A172 (cell line): ENCODE measurements around the gene FRMD4B. TPM values are rescaled to one million over a fixed set of nuclear protein-coding genes. Genes with fewer than 3 reads are reported as not detected.

ENCODE experiments used
- DNase-seq: peaks from one replicate; pipeline ENCODE4 v3.0.0-alpha.2; 2015; ENCODE audit warnings: low spot score
- total RNA-seq: library from RNA; depleted of rRNA; stranded (reverse); fragments of >200 nt; shearing (Covaris generic); gene quantifications from 2 replicates; pipeline ENCODE4 v1.2.3, GENCODE V29; 2014; rRNA removed

Gene FRMD4B
- 1.2 and 1.6 TPM in 2 replicates for total RNA-seq

DNA sequence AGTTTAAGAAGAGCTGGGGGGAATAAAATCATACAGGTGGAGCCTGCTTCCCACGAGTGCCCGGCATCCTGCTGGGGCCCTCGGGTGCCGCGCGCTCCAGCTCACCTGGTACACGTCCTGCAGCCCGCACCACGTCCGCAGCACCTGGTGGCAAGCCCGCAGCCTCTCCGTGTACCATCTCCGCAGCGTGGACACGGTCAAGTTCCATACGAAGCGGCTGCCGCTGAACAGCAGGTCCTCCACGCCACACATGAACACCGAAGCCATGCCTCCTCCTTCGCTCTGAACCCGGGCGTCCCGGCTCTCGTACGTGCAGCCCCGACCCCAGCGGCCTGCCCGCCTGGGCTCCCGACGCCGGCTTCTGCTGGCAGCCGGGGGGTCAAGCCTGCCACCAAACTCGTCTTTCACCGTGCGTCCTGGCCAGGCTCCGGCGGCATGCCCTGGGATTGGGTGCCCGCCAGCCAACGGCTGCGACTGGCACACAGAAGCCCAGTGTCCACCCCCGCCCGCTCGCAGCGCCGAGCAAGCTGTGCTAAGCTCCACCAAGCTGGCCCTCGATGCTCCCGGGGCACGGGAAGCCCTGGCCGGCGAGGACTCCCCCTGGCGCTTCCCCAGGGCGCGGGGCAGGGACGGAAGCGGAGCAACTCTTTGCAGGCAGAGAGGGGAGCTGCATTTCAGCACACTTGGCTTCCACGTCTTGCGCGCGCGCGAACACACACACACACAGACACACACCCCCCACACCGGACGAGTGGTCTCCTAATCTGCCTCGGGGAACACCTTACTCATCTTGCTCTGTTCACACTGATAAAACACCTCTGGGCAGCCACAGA is at the start of gene FRMD4B:
Gene FRMD4B (minus strand): TSS at position 366 of the 833 bp plus-strand sequence. CDS start 99 bp downstream, at position 267.
- DNase-seq, result peak; percentile 27

DNA sequence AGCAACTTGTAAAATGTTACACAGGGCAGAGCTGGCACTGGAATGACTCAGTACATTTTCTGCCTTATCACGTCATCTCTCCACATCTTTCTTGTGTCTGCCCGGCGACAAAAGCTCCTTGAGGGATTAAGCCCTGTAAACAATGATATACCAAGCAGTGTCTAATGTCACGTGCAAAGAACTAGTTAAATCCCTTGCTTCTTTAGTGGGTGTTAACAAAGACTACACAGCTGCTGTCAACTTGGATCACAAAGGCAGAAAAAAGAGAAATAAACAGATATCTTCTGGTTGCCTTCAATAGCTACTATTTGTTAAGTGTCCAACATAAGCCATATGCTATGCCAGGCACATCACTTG is 48.1 kb upstream of the FRMD4B start:
- DNase-seq, result peak; percentile 66

DNA sequence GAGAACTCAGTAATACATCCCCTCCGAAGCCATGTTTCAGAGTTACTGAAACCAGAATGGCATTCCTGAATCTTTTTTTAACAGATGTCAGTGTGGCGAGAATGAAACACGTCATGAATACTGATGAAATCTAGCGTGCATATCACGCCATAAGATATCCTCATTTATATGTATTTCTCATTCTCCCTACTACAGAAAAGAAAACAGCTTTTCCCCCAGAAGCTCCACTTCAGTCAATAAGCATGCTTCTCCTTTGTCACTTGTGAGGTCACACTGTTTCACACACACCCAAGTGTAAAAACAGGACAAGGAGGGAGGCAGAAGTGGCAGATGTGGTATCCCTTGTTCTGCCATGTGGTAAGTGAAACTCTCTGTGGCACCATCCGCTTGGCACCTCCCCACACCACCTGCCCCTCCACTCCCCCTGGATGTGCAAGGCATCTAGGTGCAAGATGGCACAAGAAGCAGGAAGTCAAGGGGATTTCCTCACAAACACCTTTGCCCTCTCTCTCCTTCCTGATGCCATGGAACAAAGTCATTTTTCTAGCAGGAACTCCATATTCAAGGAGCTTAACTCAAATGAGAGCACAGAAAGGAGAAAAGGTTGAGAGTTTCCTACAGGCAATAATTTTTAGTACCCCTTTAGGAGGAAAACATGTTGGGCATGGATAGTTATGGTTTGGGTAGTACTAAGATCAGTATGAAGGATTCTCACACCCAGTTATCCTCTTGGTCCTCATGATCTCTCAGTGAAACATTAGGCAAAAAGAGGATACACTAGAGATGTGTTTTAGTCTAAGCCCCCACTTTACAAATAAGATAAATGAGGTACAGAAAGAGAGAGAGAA is 47.5 kb upstream of the FRMD4B start:
- DNase-seq, result no peak

DNA sequence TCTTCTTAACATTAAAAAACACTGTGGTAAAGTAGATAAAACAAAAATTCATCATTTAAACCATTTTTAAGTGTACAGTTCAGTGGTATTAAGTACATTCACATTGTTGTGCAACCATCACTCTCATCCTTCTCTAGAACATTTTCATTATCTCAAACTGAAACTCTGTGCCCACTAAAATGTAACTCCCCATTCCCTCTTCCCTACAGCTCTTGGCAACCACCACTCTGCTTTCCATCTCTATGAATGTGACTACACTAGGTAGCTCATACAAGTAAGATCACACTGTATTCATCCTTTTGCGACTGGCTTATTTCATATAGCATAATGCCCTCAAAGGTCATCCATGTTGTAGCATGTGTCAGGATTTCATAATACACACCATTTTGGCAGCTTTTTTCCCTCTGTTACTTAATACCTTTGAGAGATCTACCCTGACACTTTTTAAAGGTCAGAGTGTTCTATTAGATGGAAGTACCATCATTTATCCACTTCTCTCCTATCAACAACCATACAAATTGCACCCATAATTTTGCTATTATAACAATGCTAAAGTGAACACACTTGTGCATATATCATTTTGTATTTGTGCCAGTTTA is 42.9 kb upstream of the FRMD4B start:
- no peak for DNase-seq

DNA sequence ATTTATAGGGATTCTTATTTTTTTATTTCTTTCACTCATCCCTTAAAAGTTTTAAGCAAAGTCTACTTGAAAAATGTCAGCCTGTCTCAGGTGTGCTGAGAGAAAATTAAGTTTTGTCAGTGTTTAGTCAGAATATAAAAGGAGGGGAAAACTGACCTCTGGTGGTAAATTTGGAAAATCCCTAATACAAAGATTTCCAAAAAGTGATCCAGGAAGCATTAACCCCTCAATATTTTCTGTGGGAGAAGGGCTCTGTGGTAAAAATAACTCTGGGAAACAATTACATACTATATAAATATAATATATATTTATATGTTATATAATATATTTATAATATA is 41.0 kb upstream of the FRMD4B start:
- DNase-seq, result no peak

DNA sequence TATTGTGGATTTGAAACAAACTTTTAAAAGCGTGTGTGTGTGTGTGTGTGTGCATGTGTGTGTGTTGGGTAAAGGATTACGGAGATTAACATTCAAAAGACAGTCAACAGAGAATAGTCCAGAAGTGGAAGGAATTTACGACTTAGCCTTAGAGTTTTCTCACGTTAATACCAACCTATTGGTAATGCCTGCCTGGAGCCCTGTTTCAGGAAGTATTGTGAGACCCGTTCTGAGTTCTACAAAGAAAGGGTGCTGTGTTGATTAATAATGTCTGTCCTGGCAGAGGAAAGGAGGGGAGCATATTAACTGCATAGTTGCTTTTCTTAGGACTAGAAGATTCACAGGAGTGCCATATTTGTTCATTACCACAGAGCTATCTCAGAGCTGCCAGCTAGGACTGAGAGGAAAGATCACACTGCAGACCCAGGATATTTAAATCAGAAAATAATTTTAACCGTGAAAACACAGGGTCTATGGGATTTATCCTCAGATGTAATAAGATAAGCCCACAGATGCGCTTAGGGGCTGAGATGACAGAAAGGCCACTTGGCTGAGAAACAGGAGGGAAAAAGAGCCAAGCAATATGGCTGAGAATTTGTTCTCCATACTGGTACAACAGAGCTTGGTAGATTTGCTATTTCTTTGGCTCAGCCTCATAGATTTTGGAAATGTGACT is 40.5 kb upstream of the FRMD4B start:
- no peak for DNase-seq

DNA sequence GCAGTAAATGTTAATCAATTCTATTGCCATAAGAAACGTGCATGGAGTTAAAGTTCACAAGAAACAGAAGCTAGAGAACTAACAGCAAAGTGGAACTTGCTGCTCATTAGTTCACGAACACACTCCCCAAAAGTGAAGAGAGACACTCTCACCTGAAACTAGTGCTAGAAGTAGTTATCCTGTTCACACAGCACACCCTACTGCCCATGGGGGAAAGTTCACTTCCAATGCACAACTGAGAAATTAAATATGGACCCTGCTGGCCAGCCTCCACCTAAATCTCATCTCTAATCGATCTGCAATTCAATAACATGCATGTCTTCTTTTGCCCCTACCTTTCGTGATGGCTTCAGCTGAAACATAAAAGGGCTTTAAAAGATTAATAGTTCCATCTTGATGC is 39.4 kb upstream of the FRMD4B start:
- DNase-seq, result peak; percentile 29

DNA sequence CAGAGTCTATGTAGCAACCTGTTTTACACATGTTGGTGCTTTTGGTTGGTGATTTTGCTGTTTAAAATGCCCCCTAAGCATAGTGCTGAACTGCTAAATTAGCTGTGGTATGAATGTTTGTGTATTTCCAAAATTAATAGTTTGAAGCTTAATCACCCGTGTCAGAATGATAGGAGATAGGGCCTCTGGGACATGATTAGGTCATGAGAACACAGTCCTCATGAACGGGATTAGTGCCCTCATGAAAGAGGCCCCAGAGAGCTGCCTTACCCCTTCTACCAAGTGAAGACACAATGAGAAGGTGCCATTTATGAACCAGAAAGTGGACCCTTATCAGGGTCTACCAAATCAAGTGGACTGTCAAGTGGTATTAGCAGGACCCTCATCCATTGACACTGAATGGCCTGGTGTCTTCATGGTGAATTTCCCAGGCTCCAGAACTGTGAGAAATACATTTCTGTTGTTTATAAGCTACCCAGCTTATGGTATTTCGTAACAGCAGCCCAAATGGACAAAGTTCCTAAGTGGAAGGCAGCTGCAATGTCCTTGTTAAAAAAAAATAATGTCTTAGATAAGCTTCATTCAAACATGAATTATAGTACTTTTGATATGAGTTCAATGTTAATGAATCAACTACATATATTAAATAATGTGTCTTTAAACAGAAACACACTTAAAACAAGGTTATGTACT is 37.7 kb upstream of the FRMD4B start:
- no peak for DNase-seq

DNA sequence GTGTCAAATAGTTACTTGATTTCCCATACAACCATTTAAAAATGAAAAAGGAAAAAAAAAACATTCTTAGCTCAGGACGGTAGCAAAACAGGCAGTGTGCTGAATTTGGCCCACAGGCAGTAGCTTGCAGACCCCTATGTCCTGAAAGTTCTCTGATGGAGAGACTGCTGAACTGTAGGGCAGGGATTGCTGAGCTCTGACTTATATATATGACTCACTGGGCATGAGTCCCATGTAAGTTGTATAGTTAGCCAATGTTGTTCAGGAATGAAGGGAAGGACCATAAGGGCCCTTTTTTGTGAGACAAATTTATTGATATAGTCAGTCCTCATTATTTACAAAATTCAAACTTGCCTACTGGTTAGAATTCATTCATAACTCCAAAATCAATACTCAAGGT is 36.9 kb upstream of the FRMD4B start:
- DNase-seq, result no peak

DNA sequence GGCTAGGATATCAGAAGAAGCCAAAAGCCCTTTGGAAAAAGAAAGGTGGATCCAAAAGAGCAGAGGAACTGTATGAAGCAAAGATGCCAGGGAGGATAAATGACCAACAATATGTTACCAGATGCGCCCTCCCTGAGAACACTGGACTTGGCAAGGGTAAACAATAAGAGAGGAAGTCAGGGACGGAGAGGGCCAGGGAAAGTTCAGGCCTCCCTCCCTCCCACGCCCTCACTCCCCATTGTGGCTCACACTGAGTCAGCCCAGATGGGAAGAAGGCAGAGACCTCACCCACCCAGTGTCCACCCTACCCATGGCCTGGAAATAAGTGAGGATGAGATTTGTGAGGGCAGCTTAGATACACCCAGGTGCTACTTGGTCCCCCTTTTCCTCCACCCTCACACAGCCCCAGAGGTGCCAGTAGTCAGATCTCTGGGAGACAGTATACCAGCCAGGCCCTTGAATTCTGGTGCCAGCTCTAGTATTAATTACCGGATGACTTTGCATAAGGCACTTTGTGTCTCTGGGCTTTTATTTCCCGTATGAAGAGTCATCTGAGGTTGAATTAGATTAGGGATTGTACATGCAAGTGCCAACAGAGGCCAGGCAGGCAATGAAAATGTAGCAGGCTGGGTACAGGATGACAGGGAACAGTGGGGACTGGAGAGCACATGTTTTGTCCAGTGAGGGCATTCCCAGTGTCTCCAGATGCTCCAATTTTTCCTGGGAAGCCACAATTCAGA is 35.1 kb upstream of the FRMD4B start:
- peak; percentile 30 for DNase-seq

DNA sequence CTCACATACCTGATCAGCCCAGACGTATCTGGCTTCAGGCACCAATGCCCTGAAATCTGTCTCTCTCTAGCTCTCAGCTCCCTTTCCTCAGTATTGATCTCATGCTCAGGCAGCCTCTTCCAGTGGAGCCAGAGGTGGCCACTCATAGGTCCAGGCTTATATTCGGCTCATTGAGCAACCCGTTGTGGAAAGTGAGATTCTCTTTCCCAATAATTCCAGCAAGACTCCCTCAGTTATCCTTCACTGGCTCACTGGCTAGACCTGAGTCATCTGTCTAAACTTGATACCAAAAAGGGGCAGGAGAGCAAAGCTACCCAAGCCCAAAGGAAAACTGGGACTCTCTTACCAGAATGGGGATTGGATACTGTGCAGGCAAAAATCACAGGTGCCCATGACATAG is 33.4 kb upstream of the FRMD4B start:
- DNase-seq, result no peak

DNA sequence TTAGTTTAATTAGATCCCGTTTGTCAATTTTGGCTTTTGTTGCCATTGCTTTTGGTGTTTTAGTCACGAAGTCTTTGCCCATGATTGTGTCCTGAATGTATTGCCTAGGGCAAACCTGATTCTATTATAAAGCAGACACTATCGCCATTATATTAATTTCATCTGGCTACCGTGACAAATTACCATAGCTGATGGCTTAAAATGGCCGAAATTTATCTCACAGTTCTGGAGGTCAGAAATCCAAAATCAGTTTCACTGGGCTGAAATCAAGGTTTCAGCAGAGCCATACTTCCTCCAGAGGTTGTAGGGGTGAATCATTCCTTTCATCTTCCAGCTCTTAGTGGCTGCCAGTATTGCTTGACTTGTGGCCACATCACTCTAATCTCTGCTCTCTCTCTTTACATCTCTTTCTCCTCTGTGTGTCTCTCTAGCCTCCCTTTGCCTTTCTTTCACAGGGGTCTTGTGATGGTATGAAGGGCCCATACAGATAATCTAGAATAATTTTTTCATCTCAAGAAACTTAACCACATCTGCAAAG is 31.7 kb upstream of the FRMD4B start:
- no peak for DNase-seq

DNA sequence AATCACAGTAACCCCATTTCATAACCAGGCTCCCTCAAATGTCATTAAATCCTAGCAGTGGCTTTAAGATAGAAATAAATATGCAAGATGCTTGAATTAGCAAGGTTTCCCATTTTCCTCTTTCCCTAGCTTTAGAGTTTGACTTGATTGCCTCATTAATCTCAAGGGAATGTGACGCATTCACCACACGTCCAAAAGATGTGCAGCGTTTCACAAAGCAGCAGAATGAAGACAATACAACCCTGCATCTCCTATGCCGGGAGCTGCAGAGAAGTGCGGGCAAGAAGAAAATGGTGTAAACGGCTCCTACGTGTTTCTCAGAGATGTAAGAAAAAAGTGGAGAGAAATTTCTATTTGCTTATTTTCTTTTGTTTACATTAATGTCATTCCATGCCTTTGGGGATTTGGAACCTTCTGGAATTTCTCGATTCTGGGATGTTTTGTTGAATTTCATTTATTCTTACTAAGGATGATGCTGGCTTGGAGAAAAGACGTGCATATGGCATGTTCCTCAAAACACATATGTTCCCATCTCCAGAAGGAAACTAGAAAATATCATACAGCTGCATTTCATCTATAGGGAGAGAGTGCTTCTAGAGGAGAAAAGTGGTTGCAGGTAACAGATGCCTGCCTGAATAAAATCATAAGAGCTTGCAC is 27.8 kb upstream of the FRMD4B start:
- no peak for DNase-seq

DNA sequence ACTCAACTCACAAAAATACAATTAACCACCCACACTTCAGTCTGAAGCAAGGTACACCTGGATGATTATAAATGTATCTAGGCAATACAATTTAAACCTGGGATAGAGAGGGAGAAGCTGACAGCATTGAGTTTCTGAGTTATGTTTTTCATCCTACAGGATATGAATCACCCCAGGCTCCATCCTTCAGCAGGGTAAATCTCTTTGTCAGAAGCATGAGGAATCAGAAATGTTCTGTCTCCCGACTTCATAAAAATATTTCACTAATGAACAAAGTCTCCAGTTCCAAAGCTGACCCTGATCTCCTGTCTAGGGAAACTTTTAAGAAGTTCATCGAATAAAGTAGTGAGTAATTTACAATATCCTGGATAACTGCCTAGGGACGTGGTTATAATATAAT is 25.5 kb upstream of the FRMD4B start:
- peak; percentile 78 for DNase-seq

DNA sequence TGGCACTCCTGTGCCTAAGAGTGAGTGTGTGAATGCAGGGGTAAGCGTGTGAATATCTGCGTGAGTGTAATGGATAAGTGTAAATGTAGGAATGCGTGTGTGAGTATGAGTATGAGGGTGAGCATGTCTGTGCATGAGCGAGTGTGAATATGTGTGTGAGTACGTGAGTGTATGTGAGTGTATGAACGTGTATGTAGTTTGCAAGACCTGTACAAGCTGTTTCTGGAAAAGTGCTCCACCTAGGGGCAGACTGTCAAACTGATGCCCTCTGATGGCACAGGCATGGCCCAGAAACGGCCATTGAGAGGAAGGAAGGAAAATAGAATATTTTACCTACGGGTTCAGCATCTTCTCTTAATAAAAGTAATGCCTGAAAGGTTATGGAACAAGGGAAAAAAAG is 24.4 kb upstream of the FRMD4B start:
- DNase-seq, result peak; percentile 56

DNA sequence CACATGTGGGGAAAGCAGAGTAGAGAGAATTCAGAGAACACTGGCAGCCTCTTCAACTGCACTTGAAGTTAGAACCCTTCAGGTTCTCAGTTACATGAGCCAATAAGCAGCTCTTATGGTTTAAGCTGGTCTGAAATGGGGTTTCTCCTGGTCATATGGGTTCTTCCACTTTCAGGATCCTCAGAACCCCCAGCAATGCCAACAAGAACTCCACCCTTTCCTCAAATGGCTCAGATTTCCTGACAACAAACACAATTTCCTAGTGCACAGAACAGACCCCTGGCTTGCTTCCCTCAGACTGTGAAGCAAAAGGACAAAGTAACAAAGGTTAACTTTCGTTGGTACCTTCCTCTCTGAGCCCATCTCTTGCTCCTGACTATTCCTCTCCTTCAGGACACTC is 23.9 kb upstream of the FRMD4B start:
- DNase-seq, result no peak

DNA sequence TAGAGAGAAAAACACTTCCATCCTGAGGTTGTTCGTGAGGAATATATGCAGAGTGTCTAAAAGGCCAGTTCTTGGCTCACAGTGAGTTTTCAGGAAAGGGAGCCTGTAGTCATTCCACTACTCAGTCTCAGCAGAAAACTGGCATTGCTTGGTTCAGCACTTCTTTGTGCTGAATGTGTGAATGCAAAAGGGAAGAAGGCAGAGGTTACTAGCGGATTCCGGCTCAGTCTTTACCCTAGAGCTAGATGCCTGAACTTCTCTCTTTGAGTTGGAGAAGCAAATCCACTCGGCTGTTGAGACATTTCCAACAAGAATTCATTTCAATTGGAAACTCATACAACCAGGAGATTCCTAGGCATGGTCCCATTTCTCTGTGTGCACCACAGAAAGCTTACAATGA is 23.1 kb upstream of the FRMD4B start:
- DNase-seq, result no peak

DNA sequence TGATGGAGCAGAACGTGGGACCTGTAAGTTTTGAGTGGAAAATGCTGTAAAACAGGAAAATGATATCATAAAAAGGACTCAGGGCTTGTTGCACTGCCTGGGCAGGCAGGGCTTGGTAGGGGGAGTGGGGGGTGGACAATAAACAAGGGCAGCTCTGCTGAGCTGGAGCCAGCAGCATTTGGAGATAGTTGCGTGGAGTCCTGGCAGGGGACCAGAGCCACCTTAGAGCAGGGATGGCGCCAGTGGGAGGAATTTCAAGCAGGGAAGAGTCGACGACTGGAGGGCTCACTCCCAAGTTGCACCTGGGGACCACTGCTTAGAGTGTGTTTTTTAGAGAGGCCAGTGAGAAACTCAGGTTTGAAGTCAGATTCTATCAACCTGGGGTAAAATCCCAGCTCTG is 22.7 kb upstream of the FRMD4B start:
- DNase-seq, result no peak

DNA sequence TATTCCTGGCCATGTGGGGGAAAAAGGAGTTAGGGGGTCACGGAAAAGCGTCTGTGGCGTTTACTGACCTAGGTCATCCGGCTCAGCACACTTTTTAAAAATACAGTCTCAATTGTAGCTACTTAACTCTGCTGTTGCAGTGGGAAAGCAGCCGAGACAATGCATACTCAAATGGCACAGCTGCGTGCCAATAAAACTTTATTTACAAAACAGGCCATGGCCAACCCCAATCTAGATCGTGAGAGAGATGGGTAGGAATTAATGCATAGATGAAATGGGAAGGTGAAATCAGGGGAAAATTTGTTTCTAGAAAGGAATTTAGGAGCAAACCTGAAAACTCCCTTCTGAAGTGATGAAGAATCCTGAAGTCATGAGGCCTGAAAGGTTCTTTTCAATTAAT is 22.0 kb upstream of the FRMD4B start:
- no peak for DNase-seq

DNA sequence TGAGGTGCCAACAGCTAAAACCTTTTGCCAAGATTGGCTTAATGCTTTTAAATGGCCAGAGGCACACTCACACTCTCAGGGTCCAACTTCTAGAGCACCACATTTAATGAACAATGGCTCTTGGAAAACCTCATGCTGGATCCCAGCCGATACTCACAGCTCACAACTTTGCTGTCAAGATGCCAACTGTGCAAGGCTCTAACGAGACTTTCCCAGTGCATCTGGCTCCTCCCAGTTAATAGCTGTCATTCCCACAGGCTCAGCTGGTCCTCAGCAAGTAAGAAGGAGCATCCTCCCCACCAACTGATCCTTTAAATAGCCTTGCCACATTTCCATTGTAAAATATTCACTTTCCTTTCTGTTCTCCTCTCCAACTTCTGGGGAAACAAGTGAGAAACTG is 20.3 kb upstream of the FRMD4B start:
- no peak for DNase-seq
